ENCODE data around the gene MAEA. TPM values are rescaled to one million over a fixed set of nuclear protein-coding genes. Genes with fewer than 3 reads are reported as not detected.
"Not testable (repeated sequence)": the region's sequence is repeated elsewhere in the genome, so short reads cannot be mapped to it uniquely, and the experiment has no call there.

The MAEA gene
- total RNA-seq, 1 experiment from 2014 or later, result 19.1 TPM

DNA sequence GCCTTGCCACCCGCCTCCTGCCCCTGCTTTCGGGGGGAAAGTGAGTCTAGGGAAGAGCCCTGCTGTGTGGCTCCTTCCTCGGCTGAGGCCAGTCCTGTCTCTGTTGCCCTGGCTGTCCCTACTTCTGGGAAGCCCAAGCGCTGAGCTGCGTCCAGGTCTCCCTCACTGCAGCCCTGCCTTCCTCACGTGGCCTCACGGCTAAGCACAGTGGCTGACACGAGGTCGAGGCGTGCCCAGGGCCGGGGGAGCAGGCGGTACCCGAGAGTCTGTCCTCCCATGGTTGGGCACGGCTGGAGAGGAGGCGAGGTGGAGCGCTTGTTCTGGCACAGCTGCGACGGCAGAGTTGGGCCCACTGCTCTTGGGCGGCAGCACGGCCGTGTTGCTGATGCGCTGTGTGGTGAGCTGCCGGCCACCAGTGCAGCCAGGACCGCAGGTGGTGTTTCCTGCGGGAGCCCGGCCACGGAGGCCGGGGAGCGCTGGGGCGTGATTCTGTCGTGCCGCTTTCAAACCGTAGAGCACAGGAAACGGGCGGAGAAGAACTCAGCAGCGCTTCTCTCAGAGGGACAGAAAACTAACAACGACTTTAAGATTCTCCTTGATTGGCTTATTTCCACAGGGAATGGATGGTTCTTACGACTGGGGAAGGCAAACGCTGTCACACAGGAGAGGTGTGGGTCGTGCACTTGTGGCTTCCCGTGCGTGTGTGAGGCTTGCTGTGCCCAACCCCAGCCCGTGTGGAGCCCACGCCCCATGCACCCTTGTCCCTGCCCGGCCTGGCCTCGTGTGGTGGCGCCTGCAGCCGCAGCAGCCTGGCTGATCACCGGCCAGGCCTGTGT is 21.3 kb downstream of the MAEA start:
- no peak for DNase-seq (ENCODE audit: low read depth)
- in situ Hi-C loops (cut with HindIII; ENCODE audit: low pct_unique_long_range_greater_than_20kb, low sequenced_read_pairs), result no loop called here

DNA sequence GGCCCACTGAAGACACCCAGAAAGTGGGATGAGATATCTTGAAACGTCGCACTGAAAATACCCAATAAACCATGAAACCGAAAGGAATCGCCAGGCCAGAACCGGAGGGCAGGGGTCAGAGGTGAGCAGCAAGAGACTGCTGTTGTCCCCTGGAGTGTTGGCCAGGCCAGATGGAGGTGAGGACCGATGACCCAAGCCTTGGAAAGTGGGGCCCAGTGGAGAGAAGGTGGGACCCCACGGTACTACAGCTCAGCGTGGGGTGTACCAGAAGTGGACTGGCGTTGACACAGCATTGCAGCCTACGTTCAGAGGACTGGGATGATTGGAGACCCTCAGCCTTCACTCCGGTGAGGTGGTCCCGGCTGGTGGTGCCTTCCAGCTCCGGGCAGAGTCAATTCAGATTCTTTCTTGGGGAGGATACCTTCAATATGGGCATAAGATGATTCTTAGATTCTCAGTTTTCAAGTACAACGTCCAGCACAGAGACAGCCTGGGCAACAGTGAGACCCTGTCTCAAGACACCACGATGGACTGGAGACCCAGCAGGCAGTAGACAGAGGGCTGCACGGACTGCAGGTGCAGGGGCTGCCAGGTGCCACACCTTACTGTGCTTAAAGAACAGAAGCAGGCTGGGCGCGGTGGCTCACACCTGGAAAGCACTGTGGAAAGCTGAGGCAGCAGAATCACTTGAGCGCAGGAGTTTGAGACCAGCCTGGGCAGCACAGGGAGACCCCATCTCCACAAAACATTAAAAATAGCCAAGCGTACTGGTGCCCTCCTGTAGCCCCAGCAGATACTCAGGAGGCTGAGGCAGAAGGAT is 23.3 kb downstream of the MAEA start:
- in situ Hi-C loops (cut with HindIII; ENCODE audit: low pct_unique_long_range_greater_than_20kb, low sequenced_read_pairs), result no loop called here
- no peak for DNase-seq (ENCODE audit: low read depth)

DNA sequence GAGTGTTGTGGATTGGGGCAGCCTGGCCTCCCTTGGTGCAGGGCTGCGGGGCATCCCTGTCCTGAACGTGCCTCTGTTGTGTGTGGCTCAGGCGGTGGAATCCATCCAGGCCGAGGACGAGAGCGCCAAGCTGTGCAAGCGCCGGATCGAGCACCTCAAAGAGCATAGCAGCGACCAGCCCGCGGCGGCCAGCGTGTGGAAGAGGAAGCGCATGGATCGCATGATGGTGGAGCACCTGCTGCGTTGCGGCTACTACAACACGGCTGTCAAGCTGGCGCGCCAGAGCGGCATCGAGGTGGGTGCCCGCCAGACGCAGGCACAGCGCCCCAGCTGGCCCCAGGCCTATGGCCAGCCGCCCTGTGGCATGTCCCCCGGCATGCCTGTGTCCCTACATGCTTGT is 25.6 kb downstream of the MAEA start:
- in situ Hi-C loops (cut with HindIII; ENCODE audit: low pct_unique_long_range_greater_than_20kb, low sequenced_read_pairs), result no loop called here
- no peak for DNase-seq (ENCODE audit: low read depth)

DNA sequence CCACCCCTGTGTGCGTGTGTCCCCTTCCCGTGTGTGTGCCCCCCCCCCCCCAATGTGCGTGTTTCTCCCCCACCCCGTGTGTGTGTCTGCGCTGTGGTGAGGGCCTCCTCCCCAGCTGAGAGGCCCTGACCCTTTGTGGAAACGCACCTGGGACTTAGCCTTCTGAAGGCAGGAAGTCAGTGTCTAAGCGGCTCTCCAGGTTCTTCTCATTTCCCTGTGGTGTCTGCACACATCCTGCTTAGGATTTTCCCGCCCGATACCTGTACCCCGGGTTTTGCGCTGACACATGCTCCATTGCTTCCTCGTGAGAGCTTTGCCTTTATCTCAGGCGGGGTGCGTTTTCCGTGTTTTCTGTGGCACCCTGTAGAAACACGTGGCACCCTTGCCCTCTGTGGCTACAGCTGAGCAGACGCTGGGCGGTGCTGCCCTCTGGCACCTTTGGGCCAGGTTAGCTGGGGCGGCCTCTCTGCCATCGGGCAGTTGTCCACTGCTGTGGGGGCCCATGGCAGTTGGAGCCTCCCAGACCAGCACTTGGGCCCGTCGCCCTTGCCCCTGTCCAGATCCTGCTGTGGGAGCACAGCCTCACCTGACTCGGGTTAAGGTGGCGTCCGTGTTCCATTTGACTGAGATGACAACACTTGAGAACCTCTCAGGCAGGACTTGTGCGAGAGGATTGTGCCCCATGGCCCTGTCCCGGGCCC is 26.3 kb downstream of the MAEA start:
- in situ Hi-C loops (cut with HindIII; ENCODE audit: low pct_unique_long_range_greater_than_20kb, low sequenced_read_pairs), result no loop called here
- no peak for DNase-seq (ENCODE audit: low read depth)

DNA sequence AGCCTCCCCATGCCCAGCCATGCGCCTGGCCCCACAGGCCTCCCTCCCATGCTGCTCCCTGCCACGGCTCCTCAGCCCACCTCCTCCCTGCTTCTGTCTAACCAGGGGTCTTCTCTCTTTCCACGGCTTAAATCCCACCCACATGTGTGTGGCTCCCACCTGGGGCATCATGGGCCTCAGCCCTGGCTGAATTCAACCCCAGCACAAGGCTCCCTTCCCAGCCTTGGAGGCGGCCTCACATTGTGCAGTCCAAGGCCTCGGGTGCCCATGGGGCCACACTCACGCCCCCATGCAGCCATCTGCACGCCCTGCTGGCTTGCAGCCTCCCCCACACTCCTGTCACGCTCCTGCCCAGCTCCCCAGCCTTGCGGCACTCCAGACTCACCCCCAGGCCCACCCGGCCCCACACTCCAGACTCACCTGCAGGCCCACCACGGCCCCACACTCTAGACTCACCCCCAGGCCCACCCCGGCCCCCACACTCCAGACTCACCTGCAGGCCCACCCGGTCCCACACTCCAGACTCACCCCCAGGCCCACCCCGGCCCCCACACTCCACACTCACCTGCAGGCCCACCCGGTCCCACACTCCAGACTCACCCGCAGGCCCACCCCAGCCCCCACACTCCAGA is 27.0 kb downstream of the MAEA start:
- DNase-seq (ENCODE audit: low read depth), result no peak
- in situ Hi-C loops (cut with HindIII; ENCODE audit: low pct_unique_long_range_greater_than_20kb, low sequenced_read_pairs), result no loop called here

DNA sequence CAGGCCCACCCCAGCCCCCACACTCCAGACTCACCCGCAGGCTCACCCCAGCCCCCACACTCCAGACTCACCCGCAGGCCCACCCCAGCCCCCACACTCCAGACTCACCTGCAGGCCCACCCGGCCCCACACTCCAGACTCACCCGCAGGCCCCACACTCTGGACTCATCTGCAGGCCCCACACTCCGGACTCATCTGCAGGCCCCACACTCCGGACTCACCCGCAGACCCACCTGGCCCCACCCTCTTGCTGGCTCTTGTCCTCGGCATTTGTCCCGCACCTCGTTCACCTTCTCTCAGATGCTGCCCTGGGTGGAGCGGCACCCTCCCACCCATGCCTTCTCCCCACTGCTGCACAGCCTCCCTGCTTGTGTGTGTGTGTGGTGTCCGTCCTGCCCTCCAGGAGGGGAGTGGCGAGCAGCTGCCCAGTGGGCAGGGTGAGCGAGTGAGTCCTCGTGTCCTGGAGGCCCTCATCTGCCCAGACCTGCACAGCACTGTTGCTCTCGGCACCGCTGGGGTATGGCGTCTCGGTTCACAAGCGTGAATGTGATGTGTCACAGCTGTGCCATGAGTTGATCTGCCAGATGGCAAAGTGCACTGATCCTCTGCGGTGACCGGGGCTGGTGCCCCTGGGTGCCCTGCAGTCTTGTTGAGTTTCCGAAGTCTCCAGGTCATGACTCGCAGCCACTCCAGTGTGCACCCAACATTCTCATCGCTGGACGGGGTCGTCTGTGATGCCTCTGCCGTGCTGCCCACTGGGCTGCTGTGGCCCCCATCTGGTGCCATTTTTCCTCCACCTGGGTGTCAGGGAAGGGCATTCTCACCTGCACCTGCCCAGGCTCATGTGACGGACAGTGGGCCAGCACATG is 27.7 kb downstream of the MAEA start:
- in situ Hi-C loops (cut with HindIII; ENCODE audit: low pct_unique_long_range_greater_than_20kb, low sequenced_read_pairs), result no loop called here
- no peak for DNase-seq (ENCODE audit: low read depth)

- DNase-seq (ENCODE audit: low read depth), result no peak
- in situ Hi-C loops (cut with HindIII; ENCODE audit: low pct_unique_long_range_greater_than_20kb, low sequenced_read_pairs), result no loop called here
Observed at GRCh38 chr4:1318046-1318375, 28.3 kb downstream of the MAEA start.

DNA sequence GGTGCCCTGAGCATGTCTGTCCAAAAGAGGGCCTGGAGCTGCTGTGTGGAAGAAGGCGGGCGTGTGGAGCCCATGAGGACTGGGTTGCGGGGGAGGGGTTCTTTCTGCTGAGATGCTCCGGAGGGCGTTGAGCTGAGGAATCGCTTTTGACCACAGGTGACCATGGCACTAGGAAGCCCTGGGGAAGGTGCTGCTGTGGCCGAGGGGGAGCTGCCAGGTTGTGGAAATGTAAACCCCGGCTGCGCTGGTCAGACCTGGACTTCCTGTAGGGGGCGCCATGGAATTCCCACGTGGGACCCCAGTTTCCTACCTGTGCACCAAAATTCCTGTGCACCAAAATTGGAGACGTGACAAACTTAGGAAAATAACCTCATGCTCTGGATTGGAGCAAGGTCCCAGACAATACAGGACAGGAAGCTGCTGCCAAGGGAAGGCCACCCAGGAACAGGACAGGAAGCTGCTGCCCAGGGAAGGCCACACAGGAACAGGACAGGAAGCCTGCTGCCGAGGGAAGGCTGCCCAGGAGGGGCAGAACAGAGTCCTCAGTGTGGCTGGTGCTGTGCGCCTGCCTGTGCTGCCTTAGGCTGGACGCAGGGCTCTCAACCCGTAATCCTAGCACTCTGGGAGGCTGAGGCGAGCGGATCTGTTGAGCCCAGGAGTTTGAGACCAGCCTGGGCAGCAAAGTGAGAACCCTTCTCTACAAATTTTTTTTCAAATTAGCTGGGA is 29.0 kb downstream of the MAEA start:
- DNase-seq (ENCODE audit: low read depth), result no peak
- in situ Hi-C loops (cut with HindIII; ENCODE audit: low pct_unique_long_range_greater_than_20kb, low sequenced_read_pairs), result no loop called here

GRCh38 chr4:1321486-1321885 is 31.8 kb downstream of the MAEA start:
- no peak for DNase-seq (ENCODE audit: low read depth)
- in situ Hi-C loops (cut with HindIII; ENCODE audit: low pct_unique_long_range_greater_than_20kb, low sequenced_read_pairs), result no loop called here

DNA sequence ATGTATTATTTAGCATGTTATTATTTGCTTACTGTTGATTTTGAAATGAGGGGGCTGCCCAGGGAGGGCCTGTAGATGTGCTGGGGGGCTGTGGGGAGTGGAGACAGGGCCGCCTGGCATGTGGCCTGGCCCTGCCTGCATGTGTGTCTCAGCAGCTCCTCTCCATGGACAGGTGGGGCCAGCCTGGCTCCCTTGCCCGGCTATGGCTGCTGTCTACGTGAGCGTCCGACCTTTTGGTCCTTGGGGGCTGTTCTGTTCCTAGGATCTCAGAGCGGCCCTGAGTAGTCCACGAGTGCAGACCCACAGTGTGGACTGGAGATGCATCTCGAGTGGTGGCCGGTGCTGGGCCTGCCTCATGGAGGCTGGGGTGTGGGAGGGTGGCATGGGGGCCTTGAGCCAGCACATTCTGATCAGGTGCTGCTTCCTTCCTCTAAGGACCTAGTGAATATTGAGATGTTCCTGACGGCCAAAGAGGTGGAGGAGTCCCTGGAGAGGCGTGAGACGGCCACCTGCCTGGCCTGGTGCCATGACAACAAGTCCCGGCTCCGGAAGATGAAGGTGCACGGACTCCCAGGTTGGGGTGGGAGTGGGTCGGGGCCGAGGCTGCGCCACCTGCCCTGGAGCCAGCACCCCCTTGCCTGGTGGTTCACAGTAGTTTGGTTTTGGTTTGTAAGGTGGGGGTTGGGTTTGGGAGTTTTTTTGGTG is 32.4 kb downstream of the MAEA start:
- DNase-seq (ENCODE audit: low read depth), result no peak
- in situ Hi-C loops (cut with HindIII; ENCODE audit: low pct_unique_long_range_greater_than_20kb, low sequenced_read_pairs), result no loop called here

- in situ Hi-C loops (cut with HindIII; ENCODE audit: low pct_unique_long_range_greater_than_20kb, low sequenced_read_pairs), result no loop called here
- DNase-seq (ENCODE audit: low read depth), result no peak
Observed at GRCh38 chr4:1323280-1323634, 33.6 kb downstream of the MAEA start.

- in situ Hi-C loops (cut with HindIII; ENCODE audit: low pct_unique_long_range_greater_than_20kb, low sequenced_read_pairs), result no loop called here
- peak; percentile 39 for DNase-seq (ENCODE audit: low read depth)
Observed at GRCh38 chr4:1323635-1324442, 34.1 kb downstream of the MAEA start.

DNA sequence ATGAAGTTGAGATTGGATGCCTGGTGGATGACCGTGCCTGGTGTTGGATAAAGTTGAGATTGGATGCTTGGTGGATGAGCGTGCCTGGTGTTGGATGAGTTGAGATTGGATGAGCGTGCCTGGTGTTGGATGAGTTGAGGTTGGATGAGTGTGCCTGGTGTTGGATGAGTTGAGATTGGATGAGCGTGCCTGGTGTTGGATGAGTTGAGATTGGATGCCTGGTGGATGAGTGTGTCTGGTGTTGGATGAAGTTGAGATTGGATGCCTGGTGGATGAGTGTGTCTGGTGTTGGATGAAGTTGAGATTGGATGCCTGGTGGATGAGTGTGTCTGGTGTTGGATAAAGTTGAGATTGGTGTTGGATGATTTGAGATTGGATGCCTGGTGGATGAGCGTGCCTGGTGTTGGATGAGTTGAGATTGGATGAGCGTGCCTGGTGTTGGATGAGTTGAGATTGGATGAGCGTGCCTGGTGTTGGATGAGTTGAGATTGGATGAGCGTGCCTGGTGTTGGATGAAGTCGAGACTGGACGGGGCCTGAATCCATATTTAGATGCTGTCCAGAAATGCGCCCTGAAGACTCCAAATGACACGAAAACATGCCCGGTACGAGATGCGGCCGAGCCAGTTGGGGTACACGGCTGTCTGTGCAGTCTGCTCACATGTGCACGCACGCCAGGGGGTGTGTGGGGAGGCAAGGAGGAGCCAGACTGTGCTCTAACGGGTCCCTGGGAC is 34.9 kb downstream of the MAEA start:
- in situ Hi-C loops (cut with HindIII; ENCODE audit: low pct_unique_long_range_greater_than_20kb, low sequenced_read_pairs); DNase-seq (ENCODE audit: low read depth): not testable (repeated sequence)

GRCh38 chr4:1325176-1325480 is 35.4 kb downstream of the MAEA start:
- no peak for DNase-seq (ENCODE audit: low read depth)
- in situ Hi-C loops (cut with HindIII; ENCODE audit: low pct_unique_long_range_greater_than_20kb, low sequenced_read_pairs), result no loop called here

Measured in Caki2 (cell line).